ENCODE measurements around the gene CEP104.

The CEP104 gene

GRCh38 chr1:3880429-3881192 lies 23.6 kb upstream of the CEP104 start:
- no peak for TF ChIP-seq CTCF (IDR thresholded peaks at IDR 0.05; ENCODE audit: low read depth, low read length)
- no peak overlapping the region for H3K4me3 ChIP-seq (replicated peaks in 1 of 2; ENCODE audit: low read depth in 2 of 2, low read length in 2 of 2)
- DNase-seq (ENCODE audit: low read depth in 2 of 2), result no peak

GRCh38 chr1:3879787-3880428 lies 22.9 kb upstream of the CEP104 start:
- DNase-seq (ENCODE audit: low read depth in 2 of 2), result no peak
- no peak overlapping the region for H3K4me3 ChIP-seq (replicated peaks in 1 of 2; ENCODE audit: low read depth in 2 of 2, low read length in 2 of 2)
- TF ChIP-seq CTCF (IDR thresholded peaks at IDR 0.05; ENCODE audit: low read depth, low read length), result no peak

DNA sequence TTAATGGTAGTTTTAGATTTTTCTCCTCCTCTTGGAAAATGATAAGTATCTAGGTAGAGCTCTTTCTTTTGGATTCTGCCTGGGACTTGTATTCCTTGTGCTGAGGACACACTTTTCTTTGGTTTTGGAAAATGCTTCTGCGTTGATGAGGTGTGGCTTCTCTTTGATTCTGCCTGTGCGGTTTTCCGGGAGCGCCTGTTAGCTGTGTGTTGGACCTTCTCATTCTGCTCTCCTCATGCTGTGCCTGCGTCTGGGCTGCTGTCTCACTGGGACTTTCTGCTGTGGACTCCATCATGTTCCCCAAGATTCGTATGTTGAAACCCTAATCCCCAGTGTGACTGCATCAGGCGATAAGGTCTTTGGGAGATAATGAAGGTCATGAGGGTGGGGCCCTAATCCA lies 22.1 kb upstream of the CEP104 start:
- TF ChIP-seq CTCF (IDR thresholded peaks at IDR 0.05; ENCODE audit: low read depth, low read length), result no peak
- DNase-seq (ENCODE audit: low read depth in 2 of 2), result no peak
- no peak overlapping the region for H3K4me3 ChIP-seq (replicated peaks in 1 of 2; ENCODE audit: low read depth in 2 of 2, low read length in 2 of 2)

DNA sequence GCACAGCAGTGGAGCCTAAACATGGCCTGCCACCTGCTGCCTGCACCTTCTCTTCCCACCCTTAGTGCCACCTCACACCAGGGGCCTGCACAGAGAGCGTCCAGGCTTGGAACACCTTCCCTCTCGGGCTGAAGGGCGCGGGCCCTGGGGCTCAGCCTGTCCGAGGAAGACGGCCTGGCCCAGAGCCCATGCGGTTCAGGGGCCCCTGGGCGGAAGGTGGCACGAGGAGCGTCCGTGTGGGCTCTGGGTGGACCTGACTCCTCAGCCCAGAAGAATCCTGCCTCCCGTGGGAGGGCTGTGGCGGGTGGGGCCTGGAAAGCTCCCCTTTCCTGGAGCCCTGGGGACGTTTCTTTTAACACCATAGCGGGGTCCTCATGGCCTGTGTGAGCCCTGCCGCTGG lies 19.7 kb upstream of the CEP104 start:
- no peak overlapping the region for H3K4me3 ChIP-seq (replicated peaks in 1 of 2; ENCODE audit: low read depth in 2 of 2, low read length in 2 of 2)
- no peak for DNase-seq (ENCODE audit: low read depth in 2 of 2)
- TF ChIP-seq CTCF (IDR thresholded peaks at IDR 0.05; ENCODE audit: low read depth, low read length), result no peak

GRCh38 chr1:3874736-3875135 lies 17.7 kb upstream of the CEP104 start:
- no peak overlapping the region for H3K4me3 ChIP-seq (replicated peaks in 1 of 2; ENCODE audit: low read depth in 2 of 2, low read length in 2 of 2)
- no peak for TF ChIP-seq CTCF (IDR thresholded peaks at IDR 0.05; ENCODE audit: low read depth, low read length)
- no peak for DNase-seq (ENCODE audit: low read depth in 2 of 2)

GRCh38 chr1:3872546-3872945 lies 15.5 kb upstream of the CEP104 start:
- no peak overlapping the region for H3K4me3 ChIP-seq (replicated peaks in 1 of 2; ENCODE audit: low read depth in 2 of 2, low read length in 2 of 2)
- no peak for DNase-seq (ENCODE audit: low read depth in 2 of 2)
- TF ChIP-seq CTCF (IDR thresholded peaks at IDR 0.05; ENCODE audit: low read depth, low read length), result no peak

All from cardiac fibroblast (primary cell).